NT2/D1 (cell line): Measurements from ENCODE around the gene NR0B2.

Source experiments
- SUZ12 ChIP-seq: IDR thresholded peaks from 2 replicates; pipeline ENCODE4 v1.6.1; 2011; ENCODE audit not compliant: insufficient read length, insufficient read depth; ENCODE audit errors: extremely low read depth
- YY1 ChIP-seq: IDR thresholded peaks from 2 replicates; pipeline ENCODE4 v1.6.1; 2011; ENCODE audit not compliant: insufficient read length, insufficient read depth

DNA sequence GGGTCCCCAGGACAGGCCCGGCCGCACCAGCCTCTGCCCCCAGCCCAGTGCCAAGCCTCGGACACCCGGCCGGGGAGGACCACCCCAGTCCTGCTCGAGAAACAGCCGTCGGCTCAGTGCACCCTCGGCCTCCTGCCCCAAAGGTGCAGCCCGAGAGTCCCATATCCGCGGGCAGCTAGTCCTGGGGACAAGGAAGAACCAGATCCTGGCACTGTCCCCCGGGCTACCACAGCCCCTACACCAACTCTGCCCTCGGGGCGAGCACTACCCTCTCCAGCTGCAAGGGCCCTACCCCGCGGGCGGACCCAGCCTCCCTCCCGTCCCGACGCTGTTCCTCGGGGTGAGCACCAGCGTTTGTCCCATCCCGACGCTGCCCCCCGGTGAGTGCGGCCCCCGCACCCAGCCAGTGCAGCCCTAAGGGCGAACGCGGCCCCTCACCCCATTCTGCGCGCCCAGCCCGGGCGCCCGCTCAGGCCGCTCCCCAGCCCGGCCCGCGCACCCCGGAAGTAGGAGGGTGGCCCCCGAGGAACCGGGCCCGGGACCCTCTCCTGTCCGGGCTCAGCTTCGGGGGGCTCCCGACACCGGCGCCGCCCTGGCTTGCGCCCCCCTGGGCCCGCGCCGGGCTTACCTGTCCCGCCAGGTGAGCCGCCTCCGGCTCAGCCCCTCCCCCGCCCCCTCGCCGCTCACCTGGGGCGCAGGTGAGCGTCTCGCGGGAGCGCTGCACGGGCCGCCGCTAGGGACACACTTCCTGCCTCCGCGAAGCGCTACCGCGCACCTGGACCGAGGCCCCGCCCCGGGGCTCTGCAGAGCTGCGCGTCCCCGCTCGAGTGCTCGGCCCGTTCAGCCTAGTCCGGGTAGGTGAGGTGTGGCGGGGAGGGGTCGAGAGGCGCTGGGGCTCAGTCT, 46.2 kb upstream of the NR0B2 start, which contains the start of gene KDF1:
- no peak for TF ChIP-seq YY1
- TF ChIP-seq SUZ12 = no peak
